ENCODE data around the gene KIF12.
"Not testable (repeated sequence)": the region's sequence is repeated elsewhere in the genome, so short reads cannot be mapped to it uniquely, and the experiment has no call there.

The KIF12 gene

GRCh38 chr9:114098936-114099668, at the start of gene KIF12:
KIF12 (minus strand) TSS chr9:114099292; CDS start chr9:114099276, 16 bp downstream.
- no peak for DNase-seq

GRCh38 chr9:114146735-114147134, 47.6 kb upstream of the KIF12 start:
- no peak for DNase-seq

GRCh38 chr9:114143234-114143633, 44.1 kb upstream of the KIF12 start:
- DNase-seq = no peak

GRCh38 chr9:114141553-114142402, 42.7 kb upstream of the KIF12 start:
- DNase-seq = no peak

- DNase-seq = no peak
These were observed 41.8 kb upstream of the KIF12 start for GRCh38 chr9:114140850-114141249.

- DNase-seq = no peak
These were observed 41.3 kb upstream of the KIF12 start for GRCh38 chr9:114140401-114140800.

- DNase-seq = no peak
These were observed 40.0 kb upstream of the KIF12 start for GRCh38 chr9:114139071-114139470.

GRCh38 chr9:114138552-114138971, 39.5 kb upstream of the KIF12 start:
- DNase-seq = no peak

GRCh38 chr9:114137831-114138230, 38.7 kb upstream of the KIF12 start:
- no peak for DNase-seq

- no peak for DNase-seq
These were observed 35.8 kb upstream of the KIF12 start for GRCh38 chr9:114134827-114135396.

- no peak for DNase-seq
These were observed 33.4 kb upstream of the KIF12 start for GRCh38 chr9:114132550-114132918.

- no peak for DNase-seq
These were observed 32.9 kb upstream of the KIF12 start for GRCh38 chr9:114131808-114132549.

- no peak for DNase-seq
These were observed 31.7 kb upstream of the KIF12 start for GRCh38 chr9:114130624-114131277.

GRCh38 chr9:114130141-114130540, 31.0 kb upstream of the KIF12 start:
- DNase-seq = no peak

GRCh38 chr9:114128759-114129158, 29.7 kb upstream of the KIF12 start:
- DNase-seq = not testable (repeated sequence)

GRCh38 chr9:114126247-114127060, 27.4 kb upstream of the KIF12 start:
- DNase-seq = no peak

- no peak for DNase-seq
These were observed 26.5 kb upstream of the KIF12 start for GRCh38 chr9:114125476-114126013.

- no peak for DNase-seq
These were observed 25.8 kb upstream of the KIF12 start for GRCh38 chr9:114124666-114125475.

- no peak for DNase-seq
These were observed 25.0 kb upstream of the KIF12 start for GRCh38 chr9:114124138-114124537.
